ENCODE measurements around the gene CCDC148. TPM values are rescaled to one million over a fixed set of nuclear protein-coding genes. Genes with fewer than 3 reads are reported as not detected.

CCDC148 gene
- total and polyA plus RNA-seq, 2 experiments from 2014 or later, result 1.2 to 1.8 TPM

- Histone ChIP-seq H3F3A (replicated peaks; ENCODE audit: low read depth) (no peaks in the 10 kb centered on the region), H3K9me2 (ENCODE audit: insufficient read depth) (peaks cover under 1% of the 10 kb centered on the region; the same call in 1 of the 2 replicates), H3K27me3 (ENCODE audit: insufficient read depth) (peaks cover 18% of the 10 kb centered on the region), H3K4me1 (ENCODE audit: insufficient read depth) (peaks cover 12% of the 10 kb centered on the region), H3K4me3 (no peak overlapping the region), H3K79me2 (replicated peaks; ENCODE audit: insufficient read depth) (no peaks in the 10 kb centered on the region), H3K4me2 (0 out of 2 replicates have a peak overlapping the region, but pooled peaks have one; percentile 2), H4K20me1 (replicated peaks; ENCODE audit: insufficient read depth) (no peaks in the 10 kb centered on the region), H2AFZ (no peak overlapping the region), H3K36me3 (ENCODE audit: insufficient read depth) (peaks cover 3% of the 10 kb centered on the region; the same call in 1 of the 2 replicates), H3K27ac (ENCODE audit: low read depth) (no peak overlapping the region)
- peaks cover 33% of the 10 kb centered on the region for H3K36me3 Mint-ChIP-seq (ENCODE audit: low read depth)
- TF ChIP-seq REST (IDR thresholded peaks at IDR 0.05; ENCODE audit: unreplicated experiment) (no peak), ZNF114 (CRISPR knock-in tag; IDR thresholded peaks at IDR 0.05) (no peak), EZH2 (IDR thresholded peaks at IDR 0.05; ENCODE audit: low read depth, unreplicated experiment) (no peak)
- ATAC-seq (peak; percentile 42; the same call in 2 of the 3 replicates), DNase-seq (ENCODE audit: low spot score) (no peak)
- peaks cover 20% of the 10 kb centered on the region for H3K27me3 Mint-ChIP-seq (ENCODE audit: insufficient read depth, low read depth, poor library complexity)
- peaks cover 23% of the 10 kb centered on the region for H3K4me1 Mint-ChIP-seq
- H3K4me3 Mint-ChIP-seq, result no peak overlapping the region
- no peak overlapping the region for H3K27ac Mint-ChIP-seq
- H3K9me3 Mint-ChIP-seq, result peaks cover 37% of the 10 kb centered on the region
Observed at GRCh38 chr2:158411748-158412147, 44.8 kb downstream of the CCDC148 start.

GRCh38 chr2:158410132-158410531, 46.4 kb downstream of the CCDC148 start:
- Histone ChIP-seq H3K4me2 (no peak overlapping the region), H4K20me1 (replicated peaks; ENCODE audit: insufficient read depth) (no peaks in the 10 kb centered on the region), H3F3A (replicated peaks; ENCODE audit: low read depth) (no peaks in the 10 kb centered on the region), H2AFZ (no peak overlapping the region), H3K4me1 (ENCODE audit: insufficient read depth) (peaks cover 12% of the 10 kb centered on the region), H3K9me2 (ENCODE audit: insufficient read depth) (no peaks in the 10 kb centered on the region), H3K27ac (ENCODE audit: low read depth) (no peak overlapping the region), H3K4me3 (no peak overlapping the region), H3K36me3 (ENCODE audit: insufficient read depth) (0 out of 2 replicates have a peak, but pooled peaks cover 3% of the 10 kb centered on the region), H3K79me2 (replicated peaks; ENCODE audit: insufficient read depth) (no peaks in the 10 kb centered on the region), H3K27me3 (ENCODE audit: insufficient read depth) (peaks cover 18% of the 10 kb centered on the region)
- H3K27ac Mint-ChIP-seq, result no peak overlapping the region
- ATAC-seq (no peak), DNase-seq (ENCODE audit: low spot score) (no peak)
- H3K9me3 Mint-ChIP-seq, result peaks cover 23% of the 10 kb centered on the region
- H3K36me3 Mint-ChIP-seq (ENCODE audit: low read depth), result peaks cover 21% of the 10 kb centered on the region; the same call in 2 of the 3 replicates
- peaks cover 23% of the 10 kb centered on the region for H3K4me1 Mint-ChIP-seq
- H3K27me3 Mint-ChIP-seq (ENCODE audit: insufficient read depth, low read depth, poor library complexity), result peaks cover 20% of the 10 kb centered on the region
- H3K4me3 Mint-ChIP-seq, result no peak overlapping the region
- TF ChIP-seq ZNF462 (CRISPR knock-in tag; IDR thresholded peaks at IDR 0.05) (no peak), EZH2 (IDR thresholded peaks at IDR 0.05; ENCODE audit: low read depth, unreplicated experiment) (no peak), ETS1 (IDR thresholded peaks at IDR 0.05) (no peak), CREB1 (CRISPR knock-in tag; IDR thresholded peaks at IDR 0.05; ENCODE audit: low read depth) (no peak), POLR2AphosphoS5 (IDR thresholded peaks at IDR 0.05; ENCODE audit: low read depth) (no peak), STAT1 (IDR thresholded peaks at IDR 0.05; ENCODE audit: unreplicated experiment) (no peak), ZNF331 (CRISPR knock-in tag; IDR thresholded peaks at IDR 0.05; ENCODE audit: low read depth) (no peak), NANOG (IDR thresholded peaks at IDR 0.05; ENCODE audit: borderline replicate concordance) (no peak), ZNF114 (CRISPR knock-in tag; IDR thresholded peaks at IDR 0.05) (no peak)

Data from GM23338 (cell line).